HG03378 (cell line): ENCODE measurements around the gene MED16.

Source experiments
- ATAC-seq: cut with Tn5 transposase; IDR thresholded peaks from one replicate; pipeline ENCODE4 v1.9.1; 2021; ENCODE audit warnings: mild to moderate bottlenecking, moderate library complexity; ENCODE audit not compliant: unreplicated experiment

MED16 gene

DNA sequence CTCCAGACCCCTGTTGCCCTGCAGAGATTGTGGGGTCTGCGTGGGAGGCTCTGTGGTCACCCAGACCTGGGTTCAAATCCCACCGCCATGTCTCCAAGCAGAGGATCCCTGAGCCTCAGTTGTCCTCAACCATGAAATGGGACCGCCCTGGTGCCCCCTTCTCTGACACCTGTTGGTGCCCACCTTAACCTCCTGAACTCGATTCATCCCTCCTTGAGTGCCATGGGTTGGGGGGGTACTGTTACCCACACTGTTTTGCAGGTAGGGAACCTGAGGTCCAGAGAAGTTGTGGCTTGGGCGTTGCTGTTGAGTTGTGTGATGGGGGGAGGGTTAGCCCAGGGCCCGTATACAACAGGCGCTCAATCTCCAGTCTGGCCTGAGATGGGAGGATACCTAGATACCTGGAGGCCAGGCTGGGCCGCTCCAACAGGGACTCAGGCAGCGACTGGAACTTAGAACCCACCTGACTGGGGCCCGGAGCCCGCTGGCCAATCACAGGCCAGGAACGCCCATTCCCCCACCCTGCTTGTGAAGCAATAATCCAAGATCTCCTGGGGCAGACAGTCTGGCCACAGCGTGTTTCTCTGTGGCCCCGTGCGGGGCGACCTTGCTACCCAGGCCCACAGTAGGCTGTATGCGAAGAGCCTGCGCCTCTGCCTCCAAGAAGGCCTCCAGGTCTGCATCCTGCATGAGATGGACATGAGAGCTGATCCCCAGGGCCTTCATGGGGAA lies 35.6 kb upstream of the MED16 start:
- no peak for ATAC-seq

DNA sequence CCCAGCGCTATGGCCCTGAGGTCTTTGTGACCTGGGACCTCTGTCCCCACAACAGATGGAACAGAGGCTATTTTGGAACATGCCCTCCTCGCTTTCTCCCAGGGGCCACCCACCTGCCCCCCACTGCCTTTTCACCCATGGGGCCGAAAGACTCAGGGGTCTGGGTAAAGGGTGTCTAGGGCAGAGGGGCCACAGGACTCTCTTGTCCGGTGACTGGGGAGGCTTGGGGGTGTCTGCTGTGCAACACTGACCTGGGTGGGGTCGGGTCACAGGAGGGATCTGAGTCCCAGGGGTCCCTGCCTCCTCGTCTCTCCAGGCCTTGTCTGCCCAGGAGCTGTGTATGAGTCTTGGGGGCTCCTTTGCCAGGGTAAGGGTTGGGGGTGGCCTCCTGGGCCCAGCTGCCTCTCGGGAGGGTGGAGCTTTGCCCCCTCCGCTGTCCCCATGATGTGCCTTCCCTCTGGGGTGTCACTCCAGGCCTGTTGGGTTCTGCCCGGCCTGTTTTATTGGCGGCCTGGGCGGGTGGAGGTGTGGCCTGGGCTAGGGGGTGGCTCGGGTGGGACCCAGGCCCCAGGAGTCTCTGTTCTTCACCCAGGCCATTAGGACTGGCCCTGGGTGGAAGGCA lies 34.9 kb upstream of the MED16 start:
- ATAC-seq, result no peak

DNA sequence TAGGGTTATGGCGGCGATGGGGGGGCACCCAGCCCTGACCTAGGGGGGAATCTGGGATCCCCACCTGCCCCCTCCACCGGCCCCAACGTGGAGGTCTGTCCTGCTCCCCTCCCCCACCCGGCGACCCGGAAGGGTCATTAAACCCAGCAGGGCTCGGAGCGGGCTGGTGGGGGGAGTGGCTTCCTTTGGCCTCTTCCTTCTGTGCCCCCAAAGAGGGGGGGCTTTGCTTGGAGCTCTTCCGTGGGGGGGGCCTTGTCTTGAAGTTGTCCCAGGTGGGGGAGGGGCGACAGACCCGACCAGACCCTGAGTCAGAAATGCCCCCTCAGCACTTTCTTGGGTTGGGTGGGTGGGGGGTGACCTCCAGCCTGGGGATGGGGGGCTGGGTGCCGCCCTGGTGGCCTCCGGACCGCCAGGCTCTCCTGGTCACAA lies 34.4 kb upstream of the MED16 start:
- ATAC-seq, result no peak

DNA sequence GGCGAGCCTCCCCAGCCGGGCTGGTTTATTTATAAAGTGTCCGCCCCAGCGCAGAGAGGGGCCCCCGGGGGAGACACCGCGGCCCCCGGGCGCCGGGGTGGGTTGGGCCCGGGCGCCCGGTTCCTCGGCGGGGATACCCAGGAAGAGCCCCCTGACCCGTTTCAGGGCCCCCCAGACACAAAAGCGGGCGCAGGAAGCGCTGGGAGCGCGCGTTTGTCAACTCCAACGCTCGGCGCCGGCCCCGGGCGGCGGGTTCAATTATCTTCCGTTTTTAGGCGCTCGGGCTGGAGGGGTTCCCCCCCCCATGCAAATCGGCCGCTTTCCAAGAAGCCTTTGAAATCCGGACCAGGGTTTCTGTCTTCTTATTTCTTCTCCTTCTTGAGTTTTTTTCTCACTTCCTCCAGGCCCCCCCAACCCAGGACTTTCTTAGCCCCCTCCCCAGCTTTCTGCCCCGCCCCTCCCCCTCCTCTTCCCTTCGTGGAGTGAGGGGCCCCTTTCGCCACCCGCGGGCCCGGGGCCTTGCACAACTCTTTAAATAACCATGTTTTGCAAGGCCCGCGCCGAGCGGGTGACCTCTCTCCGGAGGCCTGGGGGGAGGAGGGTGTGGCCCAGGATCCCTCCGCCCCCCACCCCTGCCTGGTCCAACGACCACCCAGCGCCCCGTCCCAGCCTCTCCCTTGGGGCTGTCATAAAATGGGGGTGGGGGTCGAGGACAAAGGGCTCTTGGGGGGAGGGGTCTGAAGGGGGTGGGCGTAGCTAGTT lies 33.8 kb upstream of the MED16 start:
- no peak for ATAC-seq

DNA sequence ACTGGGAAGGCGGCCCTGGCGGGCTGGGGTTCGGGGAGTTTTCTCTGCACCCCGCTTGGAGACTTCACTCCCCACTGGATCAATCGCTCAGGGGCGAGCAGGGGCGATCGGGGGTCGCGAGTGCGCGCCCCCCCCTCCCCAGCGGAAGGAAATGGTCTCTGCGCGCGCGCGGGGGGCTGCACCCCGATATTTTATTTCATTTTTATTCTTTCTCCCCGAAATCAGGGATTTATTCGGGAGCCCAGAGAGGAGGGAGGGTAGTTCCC lies 33.3 kb upstream of the MED16 start:
- no peak for ATAC-seq

DNA sequence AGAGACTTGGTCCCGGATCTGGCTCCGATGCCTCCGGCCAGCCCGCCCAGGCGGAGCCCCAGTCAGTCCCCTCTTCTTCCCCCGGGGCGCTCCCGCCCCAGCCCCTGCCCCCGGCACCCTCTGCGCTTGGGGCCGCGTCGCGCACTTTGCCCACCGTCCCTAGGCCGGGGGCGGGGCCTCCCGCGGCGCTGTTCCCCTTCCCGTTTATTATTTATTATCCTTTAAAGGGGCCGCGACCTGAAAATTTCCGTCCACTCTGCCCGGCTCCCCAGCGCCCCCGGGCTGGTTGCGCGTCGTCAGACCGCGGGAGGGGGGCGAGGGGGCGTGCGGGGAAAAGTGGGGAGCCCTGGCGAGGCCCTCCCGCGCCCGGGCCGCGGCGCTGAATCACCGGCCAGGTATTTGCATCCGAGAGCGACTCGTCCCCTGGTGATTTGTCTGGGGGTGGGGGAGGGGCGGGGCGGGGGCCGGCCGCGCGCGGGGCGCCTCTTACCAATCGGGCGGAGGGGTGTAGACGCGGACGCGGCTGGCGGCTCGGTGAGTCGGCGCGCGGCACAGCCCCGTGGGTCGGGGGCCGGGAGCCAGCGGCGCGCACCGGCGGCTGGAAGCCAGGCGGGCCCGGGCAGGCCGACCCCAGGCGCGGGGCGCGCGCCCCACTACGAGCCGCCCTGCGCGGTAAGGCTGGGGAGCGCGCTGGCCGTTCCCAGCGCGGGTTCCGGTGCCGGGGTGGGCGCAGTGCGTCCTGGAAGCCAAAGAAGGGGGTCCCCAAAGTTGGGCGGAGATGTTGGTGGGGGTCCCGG lies 32.7 kb upstream of the MED16 start, which contains the start of gene ARID3A:
TSS of gene ARID3A (plus strand) at position 510 of the 797 bp plus-strand sequence. CDS start 3,494 bp downstream, outside the sequence.
- ATAC-seq, result peak; percentile 54

DNA sequence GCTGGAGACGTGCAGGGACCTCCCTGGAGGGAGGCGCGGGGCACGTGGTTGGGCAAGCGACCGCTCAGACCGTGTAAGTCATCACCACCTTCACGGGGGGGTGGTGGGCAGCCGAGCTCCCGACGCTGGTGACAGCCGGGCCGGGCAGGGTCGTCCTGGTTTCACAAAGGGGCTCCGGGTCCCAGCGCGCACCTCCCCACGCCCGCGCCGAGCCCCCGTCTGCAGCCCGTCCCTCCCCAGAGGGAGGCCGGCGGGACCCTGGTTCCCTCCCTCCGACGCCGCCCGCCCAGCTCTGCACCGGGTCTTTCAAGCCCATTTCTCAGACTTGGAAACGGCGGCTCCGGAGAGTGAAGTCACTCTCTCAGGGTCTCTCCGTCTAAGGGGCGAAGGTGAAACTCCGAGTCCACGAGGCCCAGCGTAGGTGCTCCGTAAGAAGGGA lies 32.1 kb upstream of the MED16 start:
- ATAC-seq, result peak; percentile 49

DNA sequence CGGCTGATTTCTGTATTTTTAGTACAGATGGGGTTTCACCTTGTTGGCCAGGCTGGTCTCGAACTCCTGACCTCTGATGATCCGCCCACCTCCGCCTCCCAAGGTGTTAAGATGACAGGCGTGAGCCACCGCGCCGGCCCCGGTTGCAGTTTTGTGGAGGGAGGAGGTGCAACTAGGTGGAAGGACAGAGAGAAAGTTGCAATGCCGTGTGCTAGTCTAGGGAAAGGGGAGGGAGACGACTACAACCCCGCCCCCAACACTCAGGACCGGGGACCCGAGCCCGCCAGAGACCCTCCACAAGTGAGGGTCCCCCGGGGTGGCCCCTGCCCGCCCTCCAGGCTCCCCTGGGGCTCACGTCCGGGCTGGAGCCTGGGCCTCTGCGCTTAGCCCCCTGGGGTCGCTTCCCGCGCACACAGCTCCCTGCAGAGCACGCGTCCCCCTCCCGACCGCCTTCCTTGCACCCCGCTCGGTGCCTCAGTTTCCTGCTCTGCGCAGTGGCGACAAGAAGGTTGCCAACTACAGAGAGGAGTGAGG lies 31.6 kb upstream of the MED16 start:
- no peak for ATAC-seq

DNA sequence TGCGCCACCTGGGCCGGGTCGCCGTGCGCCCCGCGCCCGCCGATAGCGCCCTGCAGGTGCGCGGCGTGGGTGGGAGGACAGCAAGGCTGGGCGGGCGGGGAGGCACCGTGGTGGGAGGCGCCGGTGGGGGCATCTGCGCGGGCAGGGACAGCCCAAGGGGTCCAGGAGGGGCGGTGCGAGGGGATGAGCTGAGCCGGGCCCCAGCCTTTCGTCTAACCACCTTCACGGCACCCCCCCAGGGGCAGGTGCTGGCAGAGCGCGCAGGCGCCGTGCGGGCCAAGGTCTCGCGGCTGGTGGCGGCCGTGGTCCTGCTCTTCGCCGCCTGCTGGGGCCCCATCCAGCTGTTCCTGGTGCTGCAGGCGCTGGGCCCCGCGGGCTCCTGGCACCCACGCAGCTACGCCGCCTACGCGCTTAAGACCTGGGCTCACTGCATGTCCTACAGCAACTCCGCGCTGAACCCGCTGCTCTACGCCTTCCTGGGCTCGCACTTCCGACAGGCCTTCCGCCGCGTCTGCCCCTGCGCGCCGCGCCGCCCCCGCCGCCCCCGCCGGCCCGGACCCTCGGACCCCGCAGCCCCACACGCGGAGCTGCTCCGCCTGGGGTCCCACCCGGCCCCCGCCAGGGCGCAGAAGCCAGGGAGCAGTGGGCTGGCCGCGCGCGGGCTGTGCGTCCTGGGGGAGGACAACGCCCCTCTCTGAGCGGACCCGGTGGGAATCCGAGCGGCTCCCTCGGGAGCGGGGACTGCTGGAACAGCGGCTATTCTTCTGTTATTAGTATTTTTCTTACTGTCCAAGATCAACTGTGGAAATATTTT lies 27.3 kb upstream of the MED16 start:
- no peak for ATAC-seq

DNA sequence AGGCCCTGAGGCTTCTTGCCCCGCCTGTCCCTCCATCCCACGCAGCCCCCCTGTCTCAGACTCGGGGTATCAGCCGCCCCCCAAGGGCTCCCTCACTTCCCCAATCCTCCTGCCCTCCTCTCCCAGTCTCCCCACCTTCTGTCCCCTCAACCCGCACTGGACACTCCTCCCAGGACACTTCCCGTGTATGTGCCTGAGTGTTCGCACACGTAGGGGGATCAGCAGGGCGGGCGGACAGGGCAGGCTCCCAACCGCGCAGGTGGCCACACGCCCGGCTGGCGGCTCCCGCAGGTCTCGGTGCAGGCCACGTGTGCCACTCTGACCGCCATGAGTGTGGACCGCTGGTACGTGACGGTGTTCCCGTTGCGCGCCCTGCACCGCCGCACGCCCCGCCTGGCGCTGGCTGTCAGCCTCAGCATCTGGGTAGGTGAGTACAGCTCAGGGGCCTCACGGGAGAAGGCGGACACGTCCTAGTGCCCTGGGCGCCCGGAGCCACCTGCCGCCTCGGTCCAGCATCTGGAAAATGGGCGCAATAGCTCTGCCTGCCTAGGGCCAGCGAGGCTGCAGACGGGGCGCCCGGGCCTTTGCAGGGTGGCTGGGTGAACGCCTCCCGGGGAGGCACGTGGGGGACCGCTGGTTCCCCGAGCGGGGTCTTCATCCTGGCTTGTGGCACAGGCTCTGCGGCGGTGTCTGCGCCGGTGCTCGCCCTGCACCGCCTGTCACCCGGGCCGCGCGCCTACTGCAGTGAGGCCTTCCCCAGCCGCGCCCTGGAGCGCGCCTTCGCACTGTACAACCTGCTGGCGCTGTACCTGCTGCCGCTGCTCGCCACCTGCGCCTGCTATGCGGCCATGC lies 26.4 kb upstream of the MED16 start:
- no peak for ATAC-seq

DNA sequence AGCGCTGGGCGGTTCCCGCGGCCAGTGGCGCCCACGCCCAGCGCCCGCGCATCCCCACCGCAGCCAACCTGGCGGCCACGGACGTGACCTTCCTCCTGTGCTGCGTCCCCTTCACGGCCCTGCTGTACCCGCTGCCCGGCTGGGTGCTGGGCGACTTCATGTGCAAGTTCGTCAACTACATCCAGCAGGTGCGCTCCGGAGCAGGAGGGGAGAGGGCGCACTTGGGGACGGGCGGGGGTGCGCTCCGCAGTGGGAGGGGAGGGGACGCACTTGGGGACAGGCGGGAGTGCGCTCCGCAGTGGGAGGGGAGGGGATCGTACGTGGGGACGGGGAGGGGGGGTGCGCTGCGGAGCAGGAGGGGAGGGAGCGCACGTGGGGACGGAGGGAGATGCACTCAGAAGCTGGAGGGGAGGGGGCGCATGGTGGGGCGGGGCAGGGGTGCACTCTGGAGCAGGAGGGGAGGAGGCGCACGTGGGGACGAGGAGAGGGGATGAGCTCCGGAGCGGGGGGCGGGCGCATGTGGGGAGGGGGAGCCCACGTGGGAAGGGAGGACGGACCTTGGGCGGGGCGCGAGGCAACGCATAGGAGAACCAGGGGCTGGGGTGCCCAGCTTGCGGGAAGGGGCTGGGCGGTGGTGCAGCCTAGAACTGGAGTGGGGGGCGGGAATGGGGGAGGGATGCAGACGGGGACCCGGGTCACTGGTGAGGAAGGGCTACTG lies 25.7 kb upstream of the MED16 start:
- no peak for ATAC-seq

DNA sequence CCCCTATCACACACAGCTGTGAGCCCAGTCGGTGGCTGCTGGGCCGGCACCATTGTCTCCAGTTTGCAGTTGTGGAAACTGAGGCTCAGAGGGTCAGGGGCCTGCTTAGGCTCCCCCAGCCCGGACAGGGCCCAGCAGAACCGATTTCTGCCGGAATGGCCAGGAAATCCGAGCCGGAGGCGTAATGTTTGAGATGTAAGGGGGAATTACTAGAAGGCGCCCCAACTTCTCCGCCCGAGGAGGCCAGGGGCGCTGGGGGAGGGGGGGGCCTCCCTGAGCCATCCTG lies 25.1 kb upstream of the MED16 start:
- no peak for ATAC-seq

DNA sequence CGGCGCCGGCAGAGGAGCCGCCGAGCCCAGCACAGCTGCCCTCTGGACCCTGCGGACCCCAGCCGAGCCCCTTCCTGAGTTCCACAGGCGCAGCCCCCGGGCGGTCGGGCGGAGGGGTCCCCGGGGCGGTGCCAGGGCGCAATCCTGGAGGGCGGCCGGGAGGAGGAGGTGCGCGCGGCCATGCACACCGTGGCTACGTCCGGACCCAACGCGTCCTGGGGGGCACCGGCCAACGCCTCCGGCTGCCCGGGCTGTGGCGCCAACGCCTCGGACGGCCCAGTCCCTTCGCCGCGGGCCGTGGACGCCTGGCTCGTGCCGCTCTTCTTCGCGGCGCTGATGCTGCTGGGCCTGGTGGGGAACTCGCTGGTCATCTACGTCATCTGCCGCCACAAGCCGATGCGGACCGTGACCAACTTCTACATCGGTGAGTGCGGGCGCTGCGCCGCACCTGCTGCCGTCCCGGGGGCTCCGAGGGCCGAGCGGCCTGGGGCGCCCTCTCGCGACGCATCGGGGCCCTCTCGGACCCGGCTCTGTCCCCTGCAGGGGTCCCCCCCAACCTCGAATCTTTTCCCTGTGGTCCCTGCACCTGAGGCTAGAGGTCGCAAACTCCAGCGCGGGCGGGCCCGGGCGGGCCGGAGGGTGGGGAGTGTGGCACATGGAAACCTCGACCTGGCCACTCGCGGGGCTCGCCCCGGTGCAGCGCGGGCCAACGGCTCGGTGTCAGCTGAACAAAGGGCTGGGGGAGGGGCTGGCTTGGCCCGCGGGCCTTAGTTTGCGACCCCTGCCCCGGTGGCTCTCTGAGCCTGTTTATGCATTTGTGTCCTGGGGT lies 24.6 kb upstream of the MED16 start, which contains the start of gene KISS1R:
TSS of gene KISS1R (plus strand) at position 11 of the 829 bp plus-strand sequence. CDS start at position 181, 170 bp downstream.
- ATAC-seq, result no peak

DNA sequence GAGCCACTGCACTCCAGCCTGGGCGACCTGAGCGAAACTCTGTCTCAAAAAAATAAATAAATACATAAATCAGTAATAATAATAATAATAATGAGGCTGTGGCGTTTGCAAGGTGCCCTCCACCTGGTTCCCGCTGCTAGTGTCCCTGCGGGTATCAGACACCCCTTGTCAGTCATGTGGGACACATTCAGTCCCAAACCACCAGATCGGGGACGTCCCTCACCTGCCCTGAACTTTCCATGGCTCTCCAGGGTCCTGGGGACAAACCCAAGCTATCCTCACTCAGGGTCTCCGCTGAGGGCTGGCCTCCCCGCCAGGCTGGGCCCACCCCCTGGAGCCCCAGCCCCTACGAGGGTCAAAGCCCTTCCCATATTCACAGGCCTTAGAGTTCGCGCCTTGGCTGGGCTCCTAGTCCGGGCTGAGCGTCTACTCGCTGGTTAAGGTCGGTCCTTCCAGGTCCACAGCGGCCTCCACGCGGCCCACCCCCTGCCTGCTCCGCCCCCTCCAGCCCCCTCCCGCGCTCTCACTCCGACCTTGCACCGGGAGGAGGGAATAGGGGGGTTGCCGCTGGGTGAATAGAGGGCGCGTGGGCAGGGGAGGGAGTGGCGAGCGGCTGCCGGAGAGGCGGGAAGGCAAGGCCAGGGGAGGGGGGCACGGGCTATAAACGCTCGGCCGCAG lies 23.8 kb upstream of the MED16 start:
- ATAC-seq, result no peak

DNA sequence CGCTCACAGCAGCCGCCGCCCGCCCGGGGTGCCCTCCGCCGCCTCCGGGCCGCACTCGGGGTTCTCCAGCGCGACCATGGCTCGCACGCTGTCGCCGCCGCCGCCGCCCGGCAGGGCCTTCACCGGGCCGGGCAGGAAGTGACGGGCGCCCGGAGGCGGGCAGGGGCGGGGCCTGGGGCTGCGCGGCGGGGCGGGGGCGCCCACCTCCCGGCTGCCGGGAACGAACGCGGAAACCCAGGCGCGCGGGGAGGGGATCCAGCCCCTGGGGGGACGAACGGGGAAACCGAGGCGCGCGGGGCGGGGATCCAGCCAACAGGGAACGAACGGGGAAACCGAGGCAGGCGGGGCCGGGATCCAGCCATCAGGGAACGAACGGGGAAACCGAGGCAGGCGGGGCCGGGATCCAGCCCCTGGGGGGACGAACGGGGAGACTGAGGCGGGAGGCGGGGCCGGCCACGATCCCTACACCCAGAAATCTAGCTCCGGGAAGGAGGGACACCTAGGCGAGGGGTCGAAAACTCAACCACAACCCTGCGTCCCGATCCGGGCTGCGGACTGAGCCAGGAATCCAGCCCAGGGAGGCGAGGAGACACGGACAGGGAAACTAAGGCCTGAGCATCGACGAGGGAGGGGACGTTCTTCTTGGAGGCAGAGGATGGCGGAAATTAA lies 20.2 kb upstream of the MED16 start, which contains the start of gene R3HDM4:
TSS of gene R3HDM4 (minus strand) at position 140 of the 669 bp plus-strand sequence. CDS start at position 78, 62 bp downstream.
- no peak for ATAC-seq
